Raji (cell line): ENCODE results near the gene ZYG11B.

Experiments
- POLR2A ChIP-seq: IDR thresholded peaks from 2 replicates; pipeline ENCODE4 v1.6.1; 2011; ENCODE audit warnings: low read depth, low read length, control low read depth; ENCODE audit not compliant: insufficient read depth

Gene ZYG11B

DNA sequence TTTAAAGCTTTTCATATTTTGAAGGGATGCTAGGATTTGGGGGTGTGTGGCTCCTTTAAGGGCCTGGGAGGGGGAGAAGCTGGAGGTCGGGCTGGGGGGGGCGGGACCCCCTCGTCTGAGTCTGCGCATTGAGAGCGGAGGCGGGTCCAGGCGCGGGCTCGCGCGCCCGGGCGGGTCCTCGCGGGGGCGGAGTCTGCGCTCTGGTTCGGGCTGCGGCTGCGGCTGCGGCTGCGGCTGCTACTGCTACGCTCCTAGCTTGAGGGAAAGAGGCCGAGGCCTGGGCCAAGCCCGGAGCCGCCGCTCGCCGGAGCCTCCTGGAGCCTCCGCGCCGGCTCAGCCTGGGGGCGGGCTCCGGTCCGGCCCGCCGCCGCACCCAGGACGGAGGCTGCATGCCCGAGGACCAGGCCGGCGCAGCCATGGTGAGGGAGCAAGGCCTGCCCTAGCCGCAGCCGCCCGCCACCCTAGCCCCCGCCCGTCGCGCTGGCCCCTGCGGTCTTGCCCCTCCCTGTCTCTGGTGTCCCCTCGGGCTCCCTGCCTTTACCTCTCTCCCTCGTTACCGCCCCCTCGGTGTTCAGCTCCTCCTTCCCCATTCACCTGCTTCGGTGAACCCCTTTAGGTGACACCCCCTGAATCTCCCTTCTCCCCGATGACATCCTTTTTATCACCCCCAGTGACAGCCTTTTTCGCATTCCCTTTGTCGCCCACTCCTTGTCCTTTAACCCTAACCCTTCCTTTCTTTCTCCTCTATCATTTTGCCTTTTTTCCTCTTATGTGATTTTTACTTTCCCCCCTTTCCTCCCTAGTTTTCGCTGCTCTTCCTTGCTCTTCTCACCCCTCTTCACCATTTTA lies at the start of gene ZYG11B:
ZYG11B (plus strand) TSS at position 189 of the 849 bp plus-strand sequence; CDS start at position 390, 201 bp downstream.
- TF ChIP-seq POLR2A = peak; percentile 63

DNA sequence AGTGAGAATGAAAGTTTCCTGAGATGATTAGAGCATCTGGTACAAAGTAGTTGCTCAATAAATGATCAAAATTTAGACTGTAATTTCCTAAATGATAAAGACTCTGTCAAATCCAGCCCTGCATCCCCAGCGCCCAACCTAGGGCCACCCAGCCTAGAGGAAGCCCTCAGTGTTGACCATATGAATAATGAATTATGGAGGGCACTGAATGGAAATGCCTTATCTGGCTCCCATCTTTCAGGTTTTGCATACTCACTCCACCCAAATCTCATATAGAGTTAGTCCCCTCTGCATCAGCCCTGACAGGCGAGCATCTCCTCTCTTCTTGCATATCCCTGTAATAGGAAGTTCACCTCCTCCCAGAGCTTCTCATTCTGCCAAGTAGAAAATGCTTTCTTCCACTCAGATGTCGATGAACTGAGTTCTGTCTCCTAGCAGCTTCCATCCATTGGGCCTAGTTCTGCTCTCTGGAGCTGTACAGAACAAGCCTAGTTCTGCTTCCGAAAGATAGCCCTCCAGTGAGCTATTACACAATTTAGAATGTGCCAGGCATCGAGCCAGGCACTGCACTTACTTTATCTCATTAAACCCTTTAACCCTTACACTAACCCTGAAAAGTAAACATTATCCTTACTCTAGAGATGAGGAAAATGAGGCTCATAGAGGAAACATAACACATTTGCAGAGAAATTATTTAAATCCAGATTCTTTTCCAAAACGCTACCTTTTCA lies 49.0 kb upstream of the ZYG11B start:
- no peak for TF ChIP-seq POLR2A

DNA sequence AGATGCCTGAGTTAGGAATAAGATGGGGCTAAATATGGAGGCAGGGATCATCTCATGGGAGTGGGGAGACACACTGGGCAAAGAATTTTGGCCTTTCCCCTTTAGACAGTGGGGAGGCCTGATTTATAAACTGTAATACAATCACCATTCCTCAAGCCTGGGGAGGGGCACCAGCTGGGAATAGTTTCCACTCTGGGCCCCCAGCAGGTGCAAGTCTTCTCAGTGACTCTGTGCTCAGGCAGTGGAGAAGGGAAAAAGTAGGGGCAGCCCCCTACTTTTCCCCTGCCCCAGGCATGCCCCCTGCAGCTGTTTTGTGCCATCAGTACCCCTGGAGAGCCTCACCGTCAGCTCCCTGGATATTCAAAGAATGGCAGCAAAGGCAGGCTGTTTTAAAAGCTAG lies 47.2 kb upstream of the ZYG11B start:
- TF ChIP-seq POLR2A = no peak

DNA sequence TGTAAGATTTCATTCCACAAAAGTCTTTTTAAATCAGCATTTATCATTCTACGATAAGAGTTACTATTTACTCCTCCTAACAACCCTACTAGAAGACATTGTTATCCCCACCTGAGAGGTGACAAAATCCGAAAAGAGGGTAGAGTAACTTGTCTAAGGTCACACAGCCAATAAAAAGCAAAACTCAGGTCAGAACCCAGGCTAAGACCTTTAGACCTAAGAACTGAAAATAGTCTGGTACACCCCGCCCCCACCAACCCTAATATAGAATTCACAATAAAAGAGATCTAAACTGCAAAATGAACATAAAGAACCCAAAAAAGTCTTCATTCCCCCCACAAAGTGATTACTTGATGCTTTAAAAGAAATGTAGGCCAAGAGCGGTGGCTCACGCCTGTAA lies 46.8 kb upstream of the ZYG11B start:
- no peak for TF ChIP-seq POLR2A

DNA sequence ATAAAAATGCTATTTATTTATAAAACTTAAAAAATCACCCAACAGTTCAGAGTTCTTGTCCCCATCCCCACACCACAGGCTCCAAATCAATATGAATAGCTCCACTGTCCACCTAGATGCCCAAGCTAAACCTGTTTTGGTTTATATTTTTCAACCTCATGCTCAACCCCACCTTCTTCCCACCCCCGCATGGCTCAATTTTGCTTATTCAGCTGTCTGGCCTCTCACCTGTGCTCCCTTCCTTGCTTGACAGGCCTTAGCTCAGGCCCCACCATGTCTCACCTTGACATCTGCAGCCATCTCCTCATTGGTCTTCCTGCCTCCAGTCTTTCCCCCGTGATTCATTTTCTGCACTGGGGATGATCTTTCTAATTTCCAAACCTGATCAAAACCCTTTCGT lies 45.9 kb upstream of the ZYG11B start:
- no peak for TF ChIP-seq POLR2A

DNA sequence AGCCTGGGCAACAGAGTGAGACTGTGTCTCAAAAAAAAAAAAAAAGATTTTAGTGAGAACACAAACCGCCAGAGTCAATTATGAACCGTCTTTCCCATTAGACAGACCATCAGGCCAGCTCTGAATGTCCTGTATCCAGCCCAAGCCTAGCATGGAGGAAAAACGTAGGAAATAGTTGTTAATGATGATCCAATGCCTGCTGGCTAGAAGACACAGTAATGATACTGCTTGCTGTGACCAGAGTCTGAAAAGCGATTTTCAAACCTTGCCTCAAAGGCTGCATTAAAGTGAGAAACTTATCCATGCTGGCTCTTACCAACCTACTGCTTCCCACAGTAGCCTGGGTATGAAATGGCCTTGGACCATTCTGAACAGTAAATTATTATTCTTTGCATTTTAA lies 45.1 kb upstream of the ZYG11B start:
- no peak for TF ChIP-seq POLR2A

DNA sequence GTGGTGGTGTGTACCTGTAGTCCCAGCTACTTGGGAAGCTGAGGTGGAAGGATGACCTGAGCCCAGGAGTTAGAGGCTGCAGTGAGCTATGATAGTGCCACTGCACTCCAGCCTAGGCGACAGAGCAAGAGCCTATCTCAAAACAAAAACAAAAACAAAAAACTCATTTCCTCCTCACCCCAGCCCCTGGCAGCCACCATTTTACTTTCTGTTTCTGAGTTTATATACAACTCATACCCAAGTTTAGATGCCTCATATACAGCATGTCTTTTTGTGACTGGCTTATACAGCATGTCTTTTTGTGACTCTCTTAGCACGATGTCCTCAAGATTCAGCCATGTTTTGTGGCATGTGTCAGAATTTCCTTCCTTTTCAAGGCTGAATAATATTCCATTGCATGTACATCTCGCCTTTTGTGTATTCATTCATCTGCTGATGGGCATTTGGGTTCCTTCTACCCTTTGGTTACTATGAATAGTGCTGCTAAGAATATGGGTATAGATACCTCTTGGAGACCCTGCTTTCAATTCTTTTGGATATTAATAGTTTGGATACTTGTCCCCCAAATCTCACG lies 42.8 kb upstream of the ZYG11B start:
- no peak for TF ChIP-seq POLR2A

DNA sequence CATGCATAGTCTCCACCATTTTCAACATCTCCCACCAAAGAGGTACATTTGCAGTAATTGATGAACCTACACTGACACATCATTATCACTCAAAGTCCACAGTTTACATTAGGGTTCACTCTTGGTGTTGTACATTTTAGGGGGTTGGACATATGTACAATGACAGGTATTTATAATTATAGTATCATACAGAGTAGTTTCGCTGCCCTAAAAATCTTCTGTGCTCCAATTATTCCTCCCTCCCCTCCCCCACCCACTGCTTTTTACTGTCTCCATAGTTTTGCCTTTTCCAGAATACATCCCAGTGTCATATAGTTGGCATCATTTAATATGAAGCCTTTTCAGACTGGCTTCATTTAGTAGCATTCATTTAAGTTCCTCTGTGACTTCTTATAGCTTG lies 41.7 kb upstream of the ZYG11B start:
- no peak for TF ChIP-seq POLR2A

DNA sequence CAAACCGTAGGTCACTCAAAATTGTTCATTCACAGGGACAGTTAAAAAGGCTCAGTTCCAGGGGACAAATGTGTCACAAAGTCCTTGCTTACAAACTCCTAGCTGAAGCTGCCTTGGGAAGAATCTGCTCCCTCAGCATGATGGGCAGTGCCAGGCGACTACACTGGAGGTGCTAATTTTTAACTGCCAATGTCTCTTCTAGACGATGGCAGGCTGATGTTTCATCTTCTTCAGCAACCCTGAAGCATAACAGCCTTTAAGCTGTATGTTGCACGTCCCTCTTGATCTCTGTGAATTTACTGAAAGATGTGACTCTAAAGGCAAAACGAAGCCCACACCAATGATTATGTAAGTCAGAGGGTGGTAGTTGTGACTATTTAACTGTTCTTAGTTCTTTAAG lies 39.4 kb upstream of the ZYG11B start:
- TF ChIP-seq POLR2A = no peak

DNA sequence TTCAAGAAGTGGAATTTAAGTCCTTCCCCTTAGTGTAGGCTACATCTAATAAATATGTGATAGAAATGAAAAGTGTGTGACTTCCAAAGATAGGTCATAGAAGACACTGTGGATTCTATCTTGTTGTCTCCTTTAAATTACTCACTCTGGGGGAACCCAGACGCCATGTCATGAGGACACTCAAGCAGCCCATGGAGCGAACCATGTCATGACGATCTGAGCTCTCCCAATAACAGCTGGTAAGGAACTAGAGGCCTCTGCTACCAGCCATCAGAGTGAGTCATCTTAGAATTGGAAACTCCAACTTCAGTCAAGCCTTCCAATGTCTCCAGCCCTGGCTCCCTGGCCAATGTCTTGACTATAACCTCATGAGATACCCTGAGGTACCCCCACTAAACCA lies 34.4 kb upstream of the ZYG11B start:
- TF ChIP-seq POLR2A = no peak

DNA sequence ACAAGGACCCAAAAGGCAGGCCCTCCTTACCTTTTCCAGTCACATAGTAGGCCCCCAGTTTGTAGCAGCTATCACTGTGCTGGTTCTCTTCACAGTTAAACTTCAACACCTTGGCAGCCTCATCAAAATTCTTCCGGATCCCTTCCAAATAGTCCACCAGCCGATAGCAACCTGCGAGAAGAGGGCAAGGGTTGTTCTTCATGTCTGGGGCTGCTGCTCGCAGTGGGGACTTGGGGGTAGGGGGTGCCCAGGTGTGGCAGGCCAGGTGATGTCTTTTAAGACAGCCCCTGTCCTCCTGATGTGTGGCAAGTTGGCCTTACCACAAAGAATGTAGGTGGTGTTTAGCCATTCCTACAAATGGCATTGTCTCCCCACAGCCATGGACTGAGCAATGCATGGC lies 33.6 kb upstream of the ZYG11B start:
- TF ChIP-seq POLR2A = no peak

DNA sequence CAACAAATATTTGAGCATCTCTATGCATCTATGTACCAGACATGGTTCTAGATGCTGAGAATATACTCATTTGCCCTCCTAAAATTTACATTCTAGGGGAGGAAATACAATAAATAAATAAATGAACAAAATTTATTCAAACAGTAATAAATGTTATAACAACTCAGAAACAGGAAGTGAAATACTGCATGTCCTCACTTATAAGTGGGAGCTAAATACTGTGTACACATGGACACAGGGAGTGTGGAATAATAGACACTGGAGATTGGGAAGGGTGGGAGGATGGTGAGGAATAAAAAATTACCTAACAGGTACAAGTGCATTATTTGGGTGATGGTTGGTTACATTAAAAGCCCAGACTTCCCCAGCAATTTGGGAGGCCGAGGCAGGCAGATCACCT lies 32.4 kb upstream of the ZYG11B start:
- TF ChIP-seq POLR2A = no peak

DNA sequence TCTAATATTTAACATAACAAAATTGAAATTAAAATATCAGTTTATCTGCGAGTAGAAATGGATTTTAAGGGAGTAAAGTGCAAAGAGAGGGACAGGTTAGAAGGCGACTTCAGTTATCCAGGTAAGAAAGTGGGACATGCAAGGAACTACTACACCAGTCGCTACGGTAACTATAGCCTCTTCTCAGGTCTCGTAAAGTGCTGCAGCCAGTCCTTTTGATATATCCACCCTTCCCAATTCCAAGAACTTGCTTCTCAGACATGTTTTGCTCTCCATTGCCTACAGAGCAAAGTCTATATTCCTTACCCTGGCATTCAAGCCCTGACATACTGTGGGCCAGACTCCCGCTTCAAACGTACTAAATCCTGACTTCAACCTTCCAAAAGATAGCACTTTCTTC lies 30.6 kb upstream of the ZYG11B start:
- no peak for TF ChIP-seq POLR2A

DNA sequence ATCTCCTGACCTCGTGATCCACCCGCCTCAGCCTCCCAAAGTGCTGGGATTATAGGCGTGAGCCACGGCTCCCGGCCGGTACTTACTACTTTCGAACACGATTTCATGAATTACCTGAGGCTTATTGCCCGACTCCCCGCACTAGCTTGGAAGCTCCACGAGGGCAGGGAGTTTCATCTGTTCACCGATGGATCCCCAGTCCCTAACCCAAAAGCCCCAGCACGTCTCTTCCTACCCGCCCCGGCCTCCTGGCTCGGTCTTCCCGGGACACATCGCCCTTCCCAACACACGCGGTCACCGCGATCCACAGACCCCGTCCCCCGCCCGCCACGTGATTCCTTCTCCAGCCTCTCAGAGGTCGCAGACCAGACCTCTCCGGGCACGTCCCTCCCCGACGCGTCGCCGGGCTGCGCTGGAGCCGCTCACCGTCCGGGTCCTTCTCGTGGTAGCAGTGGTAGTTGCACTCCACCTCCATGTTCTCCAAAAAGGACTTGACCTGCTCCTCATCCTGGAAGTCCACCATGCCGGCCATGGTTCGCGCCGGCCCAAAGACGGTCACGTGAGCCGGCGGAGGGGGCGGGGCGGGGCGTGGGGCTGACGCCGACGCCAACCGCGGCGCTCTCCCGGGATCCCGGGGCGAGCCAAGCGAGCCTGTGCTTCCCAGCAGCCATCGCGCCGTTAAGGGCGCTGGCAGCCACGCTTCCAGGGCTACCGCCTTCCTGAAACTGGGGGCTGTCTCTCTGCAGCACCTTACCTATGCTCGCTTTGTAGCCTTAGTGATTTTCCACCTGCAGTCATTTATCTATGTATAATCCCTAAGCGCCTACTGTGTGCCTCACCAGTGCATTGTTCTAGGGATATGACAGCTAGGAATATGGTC lies 28.2 kb upstream of the ZYG11B start, which contains the start of gene COA7:
COA7 (minus strand) TSS at position 553 of the 880 bp plus-strand sequence; CDS start at position 532, 21 bp downstream.
- peak; percentile 94 for TF ChIP-seq POLR2A
